ENCODE results near the gene IL16.

The IL16 gene

DNA sequence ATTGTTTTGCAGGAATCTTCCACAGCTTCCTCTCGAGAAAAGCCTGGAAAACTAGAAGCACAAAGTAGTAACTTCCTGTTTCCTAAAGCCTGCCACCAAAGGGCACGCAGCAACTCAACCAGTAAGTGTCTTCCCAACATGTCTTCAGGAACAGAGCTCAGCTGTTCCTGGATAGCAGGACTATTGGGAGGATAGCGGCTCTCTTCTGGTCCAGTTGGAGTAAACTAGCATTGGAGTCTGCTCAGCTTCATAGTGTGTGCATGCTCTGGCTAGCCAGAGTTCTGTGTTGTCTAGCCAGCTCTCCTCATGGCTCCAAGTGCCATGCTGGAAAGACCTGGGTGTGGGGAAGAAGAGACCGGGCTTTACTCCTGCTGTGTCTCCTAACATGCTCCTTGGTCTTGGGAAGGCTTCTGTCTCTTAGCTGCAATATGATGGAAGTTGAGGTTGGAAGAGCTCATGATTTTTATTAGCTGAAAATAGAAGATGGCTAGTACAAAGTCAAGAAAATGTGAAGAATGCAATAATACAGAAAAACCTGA is 63.1 kb downstream of the IL16 start:
- no peak for DNase-seq

DNA sequence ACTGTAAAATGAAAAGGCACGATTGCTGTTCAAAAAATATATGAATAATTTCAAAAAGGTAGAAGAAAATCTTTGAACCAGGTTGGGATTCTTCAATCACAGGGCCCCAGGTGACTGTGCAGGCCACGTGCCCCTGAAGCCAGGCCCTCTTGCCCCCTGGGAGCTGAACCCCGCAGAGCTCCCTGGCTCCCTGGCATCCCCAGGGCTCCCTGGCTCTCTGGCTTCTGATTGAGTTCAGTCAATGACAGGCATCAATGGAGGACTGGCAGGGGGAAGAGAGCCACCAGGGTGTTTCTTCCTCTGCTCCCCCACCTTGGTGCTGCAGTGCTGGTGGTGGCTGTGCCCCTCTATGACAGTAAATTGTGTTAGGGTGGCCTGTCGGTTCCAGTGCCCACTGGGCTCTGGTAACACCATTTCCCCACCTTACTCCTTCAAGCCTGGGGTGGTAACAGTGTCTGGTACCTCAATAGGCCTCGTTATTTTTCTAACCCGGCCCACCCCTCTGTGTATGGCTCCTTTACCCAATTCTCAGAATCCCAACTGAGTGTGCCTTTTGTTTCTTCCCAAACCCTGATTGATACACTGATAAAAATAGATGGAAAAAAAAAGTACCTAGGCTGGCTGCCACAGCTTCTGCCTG is 64.6 kb downstream of the IL16 start:
- DNase-seq = no peak

DNA sequence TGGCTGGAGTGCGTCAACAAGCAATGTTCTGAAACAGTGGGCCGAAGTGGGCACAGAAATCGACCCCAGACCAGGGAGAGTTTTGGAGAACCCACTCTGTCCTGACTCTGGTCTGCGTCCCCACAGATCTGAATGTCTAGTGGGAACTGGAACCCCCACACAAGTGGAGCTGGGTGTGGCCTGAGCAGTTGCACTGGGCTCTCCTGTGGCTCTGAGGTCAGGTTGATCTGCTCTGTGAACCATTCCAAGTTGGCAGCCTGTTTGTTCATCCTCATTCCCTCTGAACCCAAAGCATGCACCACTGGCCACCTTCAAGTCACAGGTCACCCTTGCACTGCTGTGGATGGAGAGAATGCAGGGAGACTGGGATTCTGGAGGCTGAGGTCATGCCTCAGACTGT is 66.8 kb downstream of the IL16 start:
- no peak for DNase-seq

DNA sequence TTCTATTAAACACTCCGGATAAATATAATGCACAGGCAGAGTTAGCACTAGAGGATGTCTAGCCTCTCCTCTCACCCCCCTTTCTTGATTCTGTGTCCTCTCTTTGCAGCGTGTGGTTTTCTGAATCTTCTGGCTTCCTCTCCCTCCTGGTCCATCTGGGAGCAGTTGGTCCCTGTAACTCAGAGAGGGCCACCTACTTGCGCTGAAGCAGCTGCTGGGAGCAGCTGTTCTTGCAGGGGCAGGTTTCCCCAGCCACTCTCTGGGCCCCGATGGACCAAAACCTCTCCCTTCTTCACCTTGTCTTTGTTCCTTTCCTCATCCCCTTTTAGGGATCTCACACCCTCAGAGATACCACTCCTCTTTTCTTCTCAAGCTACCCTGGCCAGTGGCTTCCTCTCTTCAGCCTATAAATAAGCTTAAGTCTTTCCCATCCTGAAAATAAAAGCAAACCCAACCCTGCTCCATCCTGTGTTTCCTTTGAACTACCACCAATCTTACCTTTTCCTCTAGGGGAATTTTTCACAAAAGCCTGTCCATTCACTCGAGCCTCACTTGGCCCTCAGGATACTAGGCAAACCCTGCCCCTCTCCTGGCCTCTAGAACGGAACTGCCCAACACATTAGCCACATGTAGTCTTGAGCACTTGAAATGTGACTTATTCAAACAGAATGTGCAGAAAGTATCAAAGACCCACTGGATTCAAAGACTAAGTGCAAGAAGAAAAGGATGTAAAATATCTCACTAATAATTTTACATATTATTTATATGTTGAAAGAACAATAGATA is 67.6 kb downstream of the IL16 start:
- no peak for DNase-seq

DNA sequence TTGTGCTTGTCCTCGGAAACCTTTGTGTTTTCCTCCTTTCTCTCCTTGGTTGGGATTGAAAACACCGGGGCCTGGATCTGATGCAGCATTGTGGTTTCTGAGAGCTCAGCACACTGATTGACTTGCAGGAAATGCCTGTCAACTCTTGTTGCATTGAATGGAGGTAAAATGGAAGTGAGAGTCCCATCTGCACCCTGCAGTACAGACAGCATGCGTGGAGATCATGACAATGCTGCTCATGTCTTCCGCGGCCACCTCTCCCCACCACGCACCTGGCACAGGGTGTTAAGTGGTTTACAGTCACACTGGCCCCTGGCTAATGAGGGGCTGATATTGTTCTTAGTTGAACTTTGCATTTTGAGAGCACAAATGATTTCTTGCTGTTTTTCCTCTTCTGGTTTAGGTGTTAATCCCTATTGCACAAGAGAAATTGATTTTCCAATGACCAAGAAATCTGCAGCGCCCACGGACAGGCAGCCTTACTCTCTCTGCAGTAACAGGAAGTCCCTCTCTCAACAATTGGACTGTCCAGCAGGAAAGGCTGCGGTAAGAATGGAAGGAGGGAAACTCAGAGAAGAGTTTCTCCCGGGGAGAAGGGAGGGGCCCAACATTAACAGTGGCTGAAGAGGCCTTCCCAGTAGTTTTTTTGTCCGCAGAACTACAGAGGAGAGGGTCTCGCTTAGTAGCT is 68.7 kb downstream of the IL16 start:
- no peak for DNase-seq

DNA sequence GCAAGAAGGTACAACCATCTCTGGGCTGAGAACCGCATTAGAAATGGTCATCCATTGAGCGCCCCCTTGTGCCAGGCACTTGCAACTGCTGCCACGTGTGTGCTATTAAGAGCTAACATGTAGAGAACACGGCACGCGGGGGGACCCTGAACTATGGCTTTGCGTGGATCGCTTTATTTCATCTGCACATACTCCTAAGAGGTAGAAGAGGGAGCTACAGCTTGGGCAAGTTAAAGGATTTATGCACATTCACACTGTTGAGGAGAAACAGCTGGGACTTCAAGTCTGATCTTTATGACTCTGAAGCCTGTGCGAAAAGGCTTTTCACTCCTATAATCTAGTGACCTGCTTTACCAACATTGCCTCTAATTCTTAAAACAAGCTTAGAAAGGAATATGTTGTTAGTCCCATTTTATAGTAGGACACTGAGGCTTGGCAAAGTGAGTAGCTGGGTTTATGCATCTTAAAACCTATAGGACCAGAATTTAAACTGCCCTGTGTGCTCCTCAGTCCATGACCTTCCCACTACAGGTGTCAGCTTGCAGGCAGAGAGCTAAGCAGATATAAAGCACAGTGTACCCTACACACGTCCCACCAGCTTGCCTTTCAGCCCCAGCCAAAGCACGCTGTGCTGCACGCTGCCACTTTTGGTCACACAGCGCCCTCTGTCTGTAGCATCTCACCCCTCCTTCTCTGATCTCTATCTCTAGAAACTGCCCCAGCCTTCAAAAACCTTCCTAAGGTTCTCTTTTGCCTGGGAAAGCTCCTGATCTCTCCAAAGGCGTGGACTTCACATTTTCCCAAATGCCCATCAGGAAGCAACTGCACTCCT is 69.5 kb downstream of the IL16 start:
- peak; percentile 83 for DNase-seq

DNA sequence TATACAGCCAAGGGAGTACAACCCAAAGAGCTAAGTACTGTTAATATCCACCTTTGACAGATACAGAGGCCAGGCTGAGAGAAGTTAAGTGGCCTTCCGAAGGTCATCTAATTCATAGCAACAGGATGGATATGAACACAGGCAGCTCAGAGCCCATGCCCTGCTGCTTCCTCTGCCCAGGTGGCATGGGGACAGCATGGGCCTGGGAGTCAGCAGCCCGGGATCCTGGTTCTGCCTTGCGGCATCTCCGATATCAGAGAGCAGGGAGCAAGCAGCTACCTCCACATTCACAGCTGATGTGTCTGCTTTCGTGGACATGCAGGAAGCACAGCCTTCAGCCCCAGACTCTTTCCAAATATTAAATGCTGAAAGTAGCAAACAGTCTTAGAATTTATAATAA is 71.7 kb downstream of the IL16 start:
- no peak for DNase-seq

DNA sequence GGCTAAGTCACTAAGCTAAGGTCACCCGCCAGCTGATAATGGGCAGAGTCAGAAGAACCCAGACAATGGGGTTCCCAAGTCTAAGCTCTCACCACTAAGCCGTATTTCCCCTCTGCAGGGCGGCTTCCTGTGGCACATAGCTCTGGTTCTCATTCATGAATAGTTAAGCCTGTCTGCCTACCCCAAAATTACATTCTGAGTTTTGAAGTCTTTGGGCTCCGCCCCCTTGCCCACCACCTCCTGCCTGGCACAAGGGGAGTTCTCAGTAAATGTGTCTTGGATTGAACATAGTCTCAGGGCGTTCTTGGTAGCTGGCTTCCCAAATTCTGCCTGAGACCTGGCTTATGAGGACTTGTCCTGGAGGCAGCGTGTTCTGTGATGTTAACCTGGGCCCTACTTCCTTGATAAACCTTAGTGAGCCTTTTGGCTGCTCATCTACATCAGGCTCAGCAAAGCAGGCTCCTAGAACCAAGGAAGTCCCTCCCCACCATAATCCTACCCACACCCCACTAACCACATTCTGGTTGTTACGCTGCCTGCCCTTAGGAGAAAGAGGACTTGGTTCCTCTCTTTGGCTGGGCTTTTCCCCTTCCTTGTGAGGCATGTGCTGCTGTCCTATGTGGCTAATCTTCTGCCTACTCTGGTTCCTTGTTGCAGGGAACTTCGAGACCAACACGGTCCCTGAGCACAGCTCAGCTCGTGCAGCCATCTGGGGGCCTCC is 72.4 kb downstream of the IL16 start:
- DNase-seq = no peak

DNA sequence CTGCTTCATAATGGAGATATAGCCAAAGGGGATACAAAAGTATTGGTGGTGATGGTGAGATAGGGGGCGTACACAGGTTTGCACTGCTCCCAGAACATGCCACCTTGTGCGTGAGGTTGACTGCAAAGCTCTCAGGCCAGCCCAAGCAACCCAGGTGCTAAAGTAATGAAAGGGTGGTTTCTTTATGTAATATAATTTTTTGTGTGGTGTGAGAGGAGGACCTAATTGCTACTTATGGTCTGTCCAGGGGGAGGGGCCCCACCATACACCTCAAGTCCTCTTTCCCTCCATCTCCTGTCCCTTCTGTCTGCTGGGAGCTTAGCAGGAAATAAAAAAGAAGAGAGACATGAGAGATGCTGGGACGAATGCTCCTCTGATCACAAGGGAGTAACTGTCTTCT is 73.5 kb downstream of the IL16 start:
- no peak for DNase-seq

DNA sequence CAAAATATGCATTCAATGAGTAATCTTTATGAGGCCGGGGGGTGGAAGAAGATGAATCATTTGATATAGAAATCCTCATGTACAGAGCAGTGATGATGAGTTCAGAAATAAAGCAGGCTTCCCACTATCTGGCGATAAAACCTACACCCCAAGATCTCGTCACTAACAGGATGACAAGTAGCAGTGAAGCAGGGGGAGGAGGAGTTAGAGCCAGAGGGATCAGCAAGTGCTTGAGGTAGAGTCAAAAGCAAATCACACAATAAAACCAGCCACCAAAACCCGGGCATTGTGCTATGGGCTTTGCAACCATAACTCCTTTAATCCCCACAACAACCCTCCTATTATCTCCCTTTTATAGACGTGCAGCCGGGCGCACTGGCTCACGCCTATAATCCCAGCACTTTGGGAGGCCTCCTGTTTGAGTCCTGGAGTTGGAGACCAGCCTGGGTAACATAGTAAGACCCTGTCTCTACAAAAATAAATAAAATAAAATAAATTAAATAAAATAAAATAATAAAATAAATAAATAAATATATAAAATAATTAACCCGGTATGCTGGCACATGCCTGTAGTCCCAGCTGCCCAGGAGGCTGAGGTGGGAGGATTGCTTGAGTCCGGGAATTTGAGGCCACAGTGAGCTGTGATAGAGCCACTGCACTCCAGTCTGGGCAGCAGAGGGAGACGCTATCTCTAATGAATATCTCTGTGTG is 74.3 kb downstream of the IL16 start:
- no peak for DNase-seq

DNA sequence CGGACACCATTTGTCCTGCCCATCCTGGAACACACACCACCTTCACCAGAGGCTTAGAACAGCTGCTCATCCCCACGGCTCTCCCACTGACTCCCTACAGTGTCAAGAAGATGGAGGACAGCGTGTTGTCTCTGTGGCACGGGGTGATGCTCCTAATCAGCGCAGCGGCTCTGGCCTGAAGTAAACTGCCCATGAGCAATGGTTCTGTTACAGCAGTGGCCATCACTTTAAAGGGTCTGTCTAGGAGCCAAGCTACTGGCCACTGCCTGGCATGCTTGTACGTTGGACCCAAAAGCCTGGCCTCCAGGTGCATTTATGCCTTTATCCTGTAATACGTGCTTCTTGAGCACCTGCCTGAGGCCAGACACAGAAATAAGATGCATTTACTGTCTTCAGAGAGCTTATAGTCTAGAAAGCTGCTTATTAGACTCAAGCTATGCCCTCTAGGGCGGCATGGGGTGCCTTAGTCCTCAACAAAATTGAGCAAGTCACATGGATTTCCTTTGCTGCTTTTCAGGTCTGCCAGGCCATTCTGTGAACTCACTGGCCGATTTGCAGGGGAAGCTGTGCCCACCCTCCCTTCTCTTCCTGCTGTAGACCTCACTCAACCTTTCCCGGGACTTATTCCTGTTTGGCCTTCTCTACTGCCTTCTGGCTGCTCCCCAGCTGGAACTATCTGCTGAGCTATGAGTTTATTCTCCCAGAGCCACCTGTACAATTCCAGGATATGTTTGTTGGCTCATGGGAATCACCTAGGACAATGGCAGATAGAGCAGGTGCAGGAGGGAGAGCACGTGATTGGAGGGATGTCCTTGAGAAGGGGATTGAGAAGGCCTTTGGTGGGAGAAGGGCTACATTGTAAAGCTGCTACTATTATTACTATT is 75.3 kb downstream of the IL16 start:
- DNase-seq = no peak

DNA sequence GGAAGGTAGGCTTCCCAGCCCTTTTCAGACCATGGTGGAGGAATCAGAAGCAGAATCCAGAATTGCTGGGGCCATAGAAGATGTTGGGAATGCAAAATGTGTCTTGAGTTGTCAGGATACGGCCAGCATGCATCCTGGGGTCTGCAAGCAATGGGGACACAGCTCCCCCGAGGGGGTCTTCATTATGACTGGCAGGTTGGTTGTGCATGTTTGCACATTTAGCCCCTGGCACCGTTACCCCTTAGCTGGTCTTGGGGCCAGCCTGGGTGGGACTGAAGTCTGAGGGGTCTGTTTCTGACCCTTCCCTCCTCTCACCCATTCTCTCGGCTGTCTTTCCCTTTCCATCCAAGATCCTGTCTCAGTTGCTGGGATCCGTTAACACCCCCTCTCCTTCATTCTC is 76.5 kb downstream of the IL16 start:
- DNase-seq = no peak

DNA sequence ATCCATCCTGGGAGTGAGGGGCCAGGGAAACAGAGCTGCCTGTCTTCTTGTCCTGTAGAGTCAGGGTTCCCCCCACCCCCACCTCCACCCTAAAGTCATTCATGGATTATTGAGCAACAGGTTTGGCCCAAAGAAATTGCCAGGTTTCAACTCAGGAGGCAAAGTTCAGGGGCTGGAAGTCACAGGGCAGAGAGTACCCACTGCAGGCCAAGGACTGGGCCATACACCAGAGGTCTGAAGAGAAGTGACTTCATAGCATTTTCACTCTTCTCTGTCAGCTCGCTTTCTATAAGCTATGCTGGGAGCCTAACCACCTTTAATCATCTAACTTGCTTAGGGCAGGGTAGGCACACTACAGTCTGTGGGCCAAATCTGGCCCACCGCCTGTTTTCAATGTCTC is 77.2 kb downstream of the IL16 start:
- no peak for DNase-seq

DNA sequence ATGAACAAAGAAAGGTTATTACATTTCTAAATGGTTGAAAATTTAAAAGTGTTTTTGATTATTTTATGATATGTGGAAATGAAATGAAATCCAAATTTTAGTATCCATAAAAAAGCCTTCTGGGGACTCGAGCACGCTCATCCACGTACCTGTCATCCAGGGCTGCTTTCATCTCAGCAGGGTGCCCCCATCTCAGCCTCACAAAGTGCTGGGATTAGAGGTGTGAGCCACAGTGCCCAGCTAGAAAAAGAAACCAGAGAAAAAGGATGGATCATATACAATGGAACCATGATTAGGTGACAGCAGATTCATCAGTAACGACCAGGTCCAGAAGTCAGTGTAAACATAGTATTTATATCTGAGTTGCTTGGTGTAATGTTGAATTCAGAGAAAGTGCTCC is 77.6 kb downstream of the IL16 start:
- no peak for DNase-seq

DNA sequence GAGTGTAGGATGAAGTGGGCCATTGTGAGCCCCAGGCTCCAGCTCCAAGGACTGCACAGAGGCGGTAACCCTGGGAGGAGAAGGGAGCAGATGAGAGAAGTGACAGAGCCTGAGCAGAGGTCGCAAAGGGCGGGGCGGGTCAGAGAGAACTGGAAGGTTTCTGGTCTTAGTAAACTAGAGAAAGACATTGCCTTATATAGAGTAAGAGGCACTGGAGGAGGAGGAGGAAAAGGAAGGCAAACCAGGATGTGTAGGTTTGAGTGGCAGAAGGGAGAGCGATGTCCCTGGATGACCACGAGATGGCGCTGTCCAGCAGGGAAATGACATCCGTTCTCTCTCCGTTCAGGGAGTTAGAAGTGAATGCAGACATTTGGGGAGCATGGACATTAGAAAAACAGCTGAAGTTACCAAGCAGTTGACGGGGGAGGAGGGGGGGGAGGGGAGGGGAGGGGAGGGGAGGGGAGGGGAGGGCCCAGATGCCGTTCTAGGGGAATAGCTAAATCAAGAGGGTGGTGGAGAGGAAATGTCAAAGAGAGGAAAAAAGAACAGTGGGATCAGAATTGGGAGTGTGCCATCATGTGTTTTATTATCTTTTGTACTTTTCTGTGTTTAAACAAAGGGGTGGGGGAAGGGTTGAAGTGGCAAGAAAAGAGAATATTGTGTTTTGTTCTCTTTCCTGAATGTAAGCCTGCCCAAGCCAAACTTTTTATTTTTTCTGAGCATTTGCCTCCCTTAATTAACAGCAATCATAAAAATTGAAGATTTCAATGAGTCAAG is 78.4 kb downstream of the IL16 start:
- DNase-seq = peak; percentile 83

DNA sequence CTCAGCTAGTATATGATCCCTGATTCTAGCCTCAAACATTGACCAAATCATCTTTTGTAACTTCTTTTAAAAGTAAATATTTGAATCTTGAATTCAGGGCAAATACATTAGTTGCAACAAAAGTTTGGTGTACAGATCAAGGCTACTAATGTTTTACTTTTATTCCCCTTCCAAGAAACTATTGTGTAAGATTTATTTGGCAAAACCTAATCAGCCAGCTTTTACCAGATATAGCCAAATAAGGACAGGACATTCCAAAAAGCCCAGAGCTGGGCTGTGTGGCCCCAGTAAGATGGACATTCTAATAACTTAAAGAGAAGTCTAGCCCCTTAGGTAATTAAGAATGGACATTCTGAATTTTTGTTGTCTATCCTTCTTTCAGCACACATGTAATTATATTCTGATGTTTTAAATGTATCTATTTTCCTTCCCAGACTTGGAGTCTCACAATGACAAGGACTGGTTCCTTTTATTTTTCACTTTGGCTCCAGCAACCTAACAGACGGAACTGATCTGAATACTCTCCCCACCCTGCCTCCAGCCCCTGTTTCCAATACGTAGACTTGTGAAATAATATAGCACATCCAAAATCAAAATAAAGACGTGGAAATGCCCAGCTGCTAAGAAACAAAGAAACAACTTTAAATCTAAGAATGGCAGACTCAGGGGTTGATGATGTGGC is 79.2 kb downstream of the IL16 start:
- no peak for DNase-seq

DNA sequence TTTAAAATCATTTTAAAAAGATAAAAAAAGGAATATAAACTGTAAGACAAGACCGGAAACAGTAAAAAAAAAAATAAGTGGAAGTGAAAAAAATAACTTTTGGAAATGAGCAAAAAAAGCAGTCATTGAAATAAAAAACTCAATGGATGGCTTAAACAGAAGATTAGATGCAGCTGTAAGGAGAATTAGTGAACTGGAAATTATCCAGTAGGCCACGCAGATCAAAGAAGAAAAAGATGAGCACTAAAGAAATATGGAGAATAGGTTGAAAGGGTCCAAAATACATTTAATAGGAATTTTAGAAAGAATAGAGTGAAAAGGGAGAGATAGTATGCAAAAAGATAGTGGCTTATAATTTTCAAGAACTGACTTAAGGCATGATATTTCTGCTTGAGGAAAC is 80.3 kb downstream of the IL16 start:
- DNase-seq = no peak

DNA sequence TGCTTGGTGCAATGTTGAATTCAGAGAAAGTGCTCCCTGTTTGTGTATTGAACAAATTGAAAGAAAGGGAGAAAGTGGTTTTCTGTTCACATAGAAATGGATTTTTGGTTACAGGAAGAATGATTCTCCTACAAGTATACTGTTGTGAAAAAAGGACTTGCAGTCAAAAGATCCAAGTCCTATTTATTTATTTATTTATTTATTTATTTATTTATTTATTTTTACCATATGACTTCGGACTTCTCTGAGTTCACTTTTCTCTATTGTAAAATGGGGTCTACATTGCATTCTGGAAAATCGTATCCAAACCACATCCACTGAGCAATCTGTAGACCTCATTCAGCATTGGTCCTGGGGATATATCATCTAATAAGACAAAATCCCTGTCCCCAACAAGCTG is 81.2 kb downstream of the IL16 start:
- DNase-seq = no peak
